ENCODE results near the gene SCAMP3. TPM values are rescaled to one million over a fixed set of nuclear protein-coding genes. Genes with fewer than 3 reads are reported as not detected.
"Not testable (repeated sequence)": the region's sequence is repeated elsewhere in the genome, so short reads cannot be mapped to it uniquely, and the experiment has no call there.

The SCAMP3 gene
- total and polyA plus RNA-seq, 5 donors from 2014 or later: 57.3 to 150 (median 133) TPM

DNA sequence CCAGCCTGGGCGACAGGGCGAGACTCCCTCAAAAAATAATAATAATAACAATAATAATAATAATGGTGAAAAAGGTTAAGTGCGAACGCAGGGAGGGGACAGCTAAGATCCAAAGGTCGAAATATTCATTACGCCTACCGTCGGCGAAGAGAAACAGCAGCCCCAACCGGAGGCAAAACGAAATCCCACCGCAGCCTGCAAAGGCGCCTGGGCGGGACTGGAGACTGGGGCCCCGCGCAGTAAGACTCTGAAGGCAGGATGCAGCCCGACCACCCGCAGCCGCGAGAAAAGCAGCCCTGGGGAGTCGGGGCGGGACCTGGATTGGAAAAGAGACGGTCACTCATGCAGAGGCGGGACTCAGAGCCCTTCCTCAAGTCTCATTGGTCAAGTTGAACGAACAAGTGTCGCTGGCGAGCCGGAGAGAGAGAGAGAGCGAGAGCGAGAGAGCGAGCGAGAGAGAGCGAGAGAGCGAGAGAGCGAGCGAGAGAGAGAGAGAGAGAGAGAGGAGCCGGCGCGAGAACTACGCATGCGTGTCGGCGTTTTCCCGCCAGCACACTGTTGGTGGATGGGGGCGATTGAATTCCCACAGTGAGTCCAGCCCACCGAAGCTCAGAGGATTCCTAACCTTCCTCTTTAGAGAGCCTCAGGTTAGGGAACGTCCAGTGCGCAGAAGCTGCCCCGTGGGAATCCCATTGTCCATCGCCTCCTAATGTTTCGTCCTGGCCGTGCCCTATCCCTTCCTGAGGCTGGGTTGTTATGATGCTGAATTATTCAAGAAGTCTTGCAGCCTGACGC lies 17.6 kb downstream of the SCAMP3 start:
- ATAC-seq (ENCODE audit: low read depth in 2 of 2) (peak; percentile 88 to 89), DNase-seq (peak; percentile 87 to 99 (median 93))
- Histone ChIP-seq H3K9me3 (ENCODE audit: control insufficient read depth in 2 of 2, low read length in 2 of 2) (no peaks in the 10 kb centered on the region), H3K36me3 (ENCODE audit: control insufficient read depth, insufficient read depth, low read length) (peaks cover under 1% of the 10 kb centered on the region), H3K27ac (ENCODE audit: insufficient read depth, low read length, poor library complexity, severe bottlenecking) (peak overlapping the region; percentile 79), H3K27me3 (ENCODE audit: control insufficient read depth, insufficient read depth, low read length) (no peaks in the 10 kb centered on the region), H3K4me1 (ENCODE audit: control insufficient read depth, insufficient read depth, low read length, poor library complexity, severe bottlenecking) (peaks cover 34% of the 10 kb centered on the region), H3K4me3 (ENCODE audit: low read depth, low read length) (peak overlapping the region; percentile 73)
- Mint-ChIP-seq H3K27ac (peak overlapping the region; percentile 98 to 100 (median 99)), H3K27me3 (peaks cover 13% of the 10 kb centered on the region), H3K36me3 (peaks cover 4% of the 10 kb centered on the region), H3K9me3 (peaks cover 0 to 4% (median 2%) of the 10 kb centered on the region in 7 donors), H3K4me1 (peaks cover 17 to 57% (median 36%) of the 10 kb centered on the region in 4 donors), H3K4me3 (peak overlapping the region; percentile 90 to 99 (median 95))

DNA sequence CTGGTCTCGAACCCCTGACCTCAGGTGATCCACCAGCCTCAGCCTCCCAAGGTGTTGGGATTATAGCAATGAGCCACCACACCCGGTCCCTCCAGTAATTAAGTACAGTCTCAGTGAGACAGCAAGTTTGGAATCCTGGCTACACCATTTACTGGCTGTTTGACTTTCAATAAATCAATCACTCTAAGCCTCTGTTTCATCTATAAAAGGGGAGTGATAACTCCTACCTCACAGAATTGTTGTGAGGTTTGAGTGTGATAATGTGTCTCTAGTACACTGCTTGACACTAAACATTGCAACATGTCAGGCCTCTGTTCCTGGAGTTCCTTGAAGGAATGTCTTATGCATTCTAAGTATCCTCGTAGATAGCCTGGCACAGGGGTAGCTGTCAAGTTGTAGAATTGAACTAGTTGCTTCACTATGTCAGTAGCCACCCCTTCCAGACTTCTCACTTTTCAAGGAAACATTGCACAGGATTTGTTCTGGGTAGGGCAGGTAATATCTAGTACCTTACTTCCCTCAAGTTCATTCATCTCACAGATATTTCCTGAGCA lies 19.3 kb downstream of the SCAMP3 start:
- Histone ChIP-seq H3K4me3 (ENCODE audit: low read depth, low read length) (peak overlapping the region; percentile 73), H3K27ac (ENCODE audit: insufficient read depth, low read length, poor library complexity, severe bottlenecking) (peak overlapping the region; percentile 79)

GRCh38 chr1:155241841-155242264 lies 20.3 kb downstream of the SCAMP3 start:
- Mint-ChIP-seq H3K4me1 (peaks cover 17 to 64% (median 36%) of the 10 kb centered on the region in 4 donors), H3K36me3 (peaks cover 13% of the 10 kb centered on the region), H3K27me3 (peaks cover 13% of the 10 kb centered on the region), H3K4me3 (peak overlapping the region; percentile 41 to 97 (median 88)), H3K9me3 (peaks cover 0 to 4% (median 2%) of the 10 kb centered on the region in 7 donors), H3K27ac (peak overlapping the region; percentile 63 to 93 (median 90))
- H3K36me3 ChIP-seq (ENCODE audit: control insufficient read depth, insufficient read depth, low read length): peaks cover 10% of the 10 kb centered on the region
- DNase-seq: no peak
- H3K4me1 ChIP-seq (ENCODE audit: control insufficient read depth, insufficient read depth, low read length, poor library complexity, severe bottlenecking): peaks cover 34% of the 10 kb centered on the region
- no peaks in the 10 kb centered on the region for H3K9me3 ChIP-seq (ENCODE audit: control insufficient read depth in 2 of 2, low read length in 2 of 2)
- ATAC-seq (ENCODE audit: low read depth in 2 of 2): no peak
- no peaks in the 10 kb centered on the region for H3K27me3 ChIP-seq (ENCODE audit: control insufficient read depth, insufficient read depth, low read length)
- H3K27ac ChIP-seq (ENCODE audit: insufficient read depth, low read length, poor library complexity, severe bottlenecking): no peak overlapping the region
- H3K4me3 ChIP-seq (ENCODE audit: low read depth, low read length): no peak overlapping the region

More for the DNA sequence above, 19.3 kb downstream of the SCAMP3 start:
- ATAC-seq (ENCODE audit: low read depth in 2 of 2) (no peak), DNase-seq (no peak)
- Mint-ChIP-seq H3K36me3 (peaks cover 10% of the 10 kb centered on the region), H3K27me3 (peaks cover 13% of the 10 kb centered on the region), H3K4me3 (peak overlapping the region; percentile 90 to 99 (median 95)), H3K27ac (peak overlapping the region; percentile 48 to 98 (median 93)), H3K4me1 (peaks cover 17 to 63% (median 36%) of the 10 kb centered on the region in 4 donors), H3K9me3 (peaks cover 0 to 4% (median 2%) of the 10 kb centered on the region in 7 donors)
- H3K9me3 ChIP-seq (ENCODE audit: control insufficient read depth in 2 of 2, low read length in 2 of 2): no peaks in the 10 kb centered on the region
- peaks cover 34% of the 10 kb centered on the region for H3K4me1 ChIP-seq (ENCODE audit: control insufficient read depth, insufficient read depth, low read length, poor library complexity, severe bottlenecking)
- peaks cover 7% of the 10 kb centered on the region for H3K36me3 ChIP-seq (ENCODE audit: control insufficient read depth, insufficient read depth, low read length)
- no peaks in the 10 kb centered on the region for H3K27me3 ChIP-seq (ENCODE audit: control insufficient read depth, insufficient read depth, low read length)

DNA sequence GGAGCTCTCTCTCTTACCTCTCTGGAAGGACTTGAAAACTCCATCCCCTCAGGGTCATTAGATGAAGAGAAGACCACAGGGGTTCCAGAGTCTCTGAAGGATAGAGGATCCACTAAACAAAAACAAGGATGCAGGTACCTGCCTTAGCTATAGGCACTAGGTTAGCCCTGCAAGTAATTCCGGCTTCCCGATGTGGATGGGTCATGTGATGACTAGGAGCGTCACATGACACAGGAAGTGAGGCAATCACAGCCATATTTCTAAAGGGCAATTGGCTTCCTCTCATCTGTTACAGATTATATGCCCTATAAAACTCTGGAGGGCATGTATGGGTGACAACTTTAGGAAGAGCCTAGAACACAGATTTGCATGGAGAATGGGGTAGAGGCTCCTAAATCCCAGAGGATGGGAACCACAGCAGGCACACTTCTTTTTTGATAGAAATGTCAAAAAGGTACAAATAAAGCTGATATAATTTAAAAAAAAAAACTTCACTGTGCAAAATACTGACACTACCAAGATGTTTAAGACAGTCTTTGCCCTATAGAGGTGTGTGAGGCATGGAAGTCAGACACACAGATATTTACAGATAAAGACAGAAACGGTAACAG lies 21.0 kb downstream of the SCAMP3 start:
- ATAC-seq (ENCODE audit: low read depth in 2 of 2): peak; percentile 50 to 52
- H3K9me3 Mint-ChIP-seq: peaks cover 0 to 4% (median 2%) of the 10 kb centered on the region in 7 donors

GRCh38 chr1:155236451-155236850 lies 25.7 kb downstream of the SCAMP3 start:
- Histone ChIP-seq H3K9me3 (ENCODE audit: control insufficient read depth in 2 of 2, low read length in 2 of 2) (no peaks in the 10 kb centered on the region), H3K4me1 (ENCODE audit: control insufficient read depth, insufficient read depth, low read length, poor library complexity, severe bottlenecking) (peaks cover 16% of the 10 kb centered on the region), H3K27me3 (ENCODE audit: control insufficient read depth, insufficient read depth, low read length) (no peaks in the 10 kb centered on the region), H3K27ac (ENCODE audit: insufficient read depth, low read length, poor library complexity, severe bottlenecking) (no peak overlapping the region), H3K36me3 (ENCODE audit: control insufficient read depth, insufficient read depth, low read length) (peaks cover 18% of the 10 kb centered on the region), H3K4me3 (ENCODE audit: low read depth, low read length) (no peak overlapping the region)
- Mint-ChIP-seq H3K27me3 (no peaks in the 10 kb centered on the region), H3K9me3 (no peaks in the 10 kb centered on the region), H3K4me3 (peak overlapping the region in 2 of 4 donors; percentile 58 to 72), H3K36me3 (peaks cover 23% of the 10 kb centered on the region), H3K4me1 (peaks cover 6 to 40% (median 17%) of the 10 kb centered on the region in 4 donors), H3K27ac (no peak overlapping the region)
- DNase-seq (no peak), ATAC-seq (ENCODE audit: low read depth in 2 of 2) (no peak)

More for the DNA sequence above, 21.0 kb downstream of the SCAMP3 start:
- Mint-ChIP-seq H3K27me3 (peaks cover 13% of the 10 kb centered on the region), H3K27ac (peak overlapping the region; percentile 90 to 93 (median 91)), H3K36me3 (peaks cover 20% of the 10 kb centered on the region), H3K4me3 (peak overlapping the region; percentile 88 to 97 (median 90)), H3K4me1 (peaks cover 17 to 70% (median 38%) of the 10 kb centered on the region in 4 donors)
- peaks cover 34% of the 10 kb centered on the region for H3K4me1 ChIP-seq (ENCODE audit: control insufficient read depth, insufficient read depth, low read length, poor library complexity, severe bottlenecking)
- H3K36me3 ChIP-seq (ENCODE audit: control insufficient read depth, insufficient read depth, low read length): peaks cover 15% of the 10 kb centered on the region
- peak overlapping the region; percentile 60 for H3K27ac ChIP-seq (ENCODE audit: insufficient read depth, low read length, poor library complexity, severe bottlenecking)
- no peaks in the 10 kb centered on the region for H3K9me3 ChIP-seq (ENCODE audit: control insufficient read depth in 2 of 2, low read length in 2 of 2)
- H3K27me3 ChIP-seq (ENCODE audit: control insufficient read depth, insufficient read depth, low read length): no peaks in the 10 kb centered on the region
- peak; percentile 65 to 86 (median 76) for DNase-seq
- peak overlapping the region; percentile 95 for H3K4me3 ChIP-seq (ENCODE audit: low read depth, low read length)

DNA sequence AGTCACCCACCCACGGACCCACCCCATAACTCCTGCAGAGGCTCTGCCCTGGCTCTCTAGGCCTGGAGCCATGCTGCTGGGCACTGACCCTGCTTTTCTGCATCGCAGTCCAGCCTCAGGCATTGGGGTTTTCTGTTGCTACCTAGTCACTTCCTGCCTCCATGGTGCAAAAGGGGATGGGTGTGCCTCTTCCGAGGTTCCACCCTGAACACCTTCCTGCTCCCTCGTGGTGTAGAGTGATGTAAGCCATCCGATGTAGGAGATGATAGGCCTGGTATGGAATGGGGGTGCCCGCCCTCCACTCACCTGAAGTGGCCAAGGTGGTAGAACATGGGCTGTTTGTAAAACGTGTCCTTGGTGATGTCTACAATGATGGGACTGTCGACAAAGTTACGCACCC lies 26.8 kb downstream of the SCAMP3 start:
- H3K4me3 ChIP-seq (ENCODE audit: low read depth, low read length); H3K4me1 ChIP-seq (ENCODE audit: control insufficient read depth, insufficient read depth, low read length, poor library complexity, severe bottlenecking); H3K9me3 ChIP-seq (ENCODE audit: control insufficient read depth in 2 of 2, low read length in 2 of 2); H3K27ac ChIP-seq (ENCODE audit: insufficient read depth, low read length, poor library complexity, severe bottlenecking); H3K9me3 Mint-ChIP-seq; H3K27me3 Mint-ChIP-seq; H3K27me3 ChIP-seq (ENCODE audit: control insufficient read depth, insufficient read depth, low read length): not testable (repeated sequence)
- DNase-seq (peak in 1 of 3 donors; percentile 34), ATAC-seq (ENCODE audit: low read depth in 2 of 2) (peak in 1 of 2 donors; percentile 66)
- Mint-ChIP-seq H3K27ac (peak overlapping the region in 2 of 3 donors; percentile 74 to 75), H3K36me3 (peaks cover 23% of the 10 kb centered on the region), H3K4me1 (peaks cover 0 to 29% (median 7%) of the 10 kb centered on the region in 4 donors), H3K4me3 (peak overlapping the region in 2 of 4 donors; percentile 31 to 48)
- H3K36me3 ChIP-seq (ENCODE audit: control insufficient read depth, insufficient read depth, low read length): peaks cover 18% of the 10 kb centered on the region

GRCh38 chr1:155233502-155233901 lies 28.7 kb downstream of the SCAMP3 start:
- H3K4me1 ChIP-seq (ENCODE audit: control insufficient read depth, insufficient read depth, low read length, poor library complexity, severe bottlenecking); H3K9me3 Mint-ChIP-seq; H3K9me3 ChIP-seq (ENCODE audit: control insufficient read depth in 2 of 2, low read length in 2 of 2); H3K4me3 ChIP-seq (ENCODE audit: low read depth, low read length); H3K4me3 Mint-ChIP-seq; H3K27ac Mint-ChIP-seq; DNase-seq; H3K27ac ChIP-seq (ENCODE audit: insufficient read depth, low read length, poor library complexity, severe bottlenecking); ATAC-seq (ENCODE audit: low read depth in 2 of 2); H3K27me3 ChIP-seq (ENCODE audit: control insufficient read depth, insufficient read depth, low read length); H3K27me3 Mint-ChIP-seq: not testable (repeated sequence)
- Mint-ChIP-seq H3K4me1 (peaks cover 0 to 19% (median 8%) of the 10 kb centered on the region in 4 donors), H3K36me3 (peaks cover 20% of the 10 kb centered on the region)
- H3K36me3 ChIP-seq (ENCODE audit: control insufficient read depth, insufficient read depth, low read length): peaks cover 12% of the 10 kb centered on the region
